Stromal cell of bone marrow (primary cell): ENCODE measurements around the gene NIPBL.
"Not testable (repeated sequence)": the region's sequence is repeated elsewhere in the genome, so short reads cannot be mapped to it uniquely, and the experiment has no call there.

Experiments
- DNase-seq: peaks from one replicate; pipeline ENCODE4 v3.0.0-alpha.2; 2012; ENCODE audit warnings: low read depth

Gene NIPBL

GRCh38 chr5:36904677-36905076 lies 28.1 kb downstream of the NIPBL start:
- DNase-seq = no peak

GRCh38 chr5:36908544-36909260 lies 32.1 kb downstream of the NIPBL start:
- no peak for DNase-seq

- DNase-seq = no peak
Observed at GRCh38 chr5:36915653-36916052, 39.1 kb downstream of the NIPBL start.

GRCh38 chr5:36916614-36917013 lies 40.0 kb downstream of the NIPBL start:
- not testable (repeated sequence) for DNase-seq

GRCh38 chr5:36917358-36917757 lies 40.8 kb downstream of the NIPBL start:
- not testable (repeated sequence) for DNase-seq

- DNase-seq = no peak
Observed at GRCh38 chr5:36919238-36919637, 42.7 kb downstream of the NIPBL start.

- DNase-seq = no peak
Observed at GRCh38 chr5:36919650-36920049, 43.1 kb downstream of the NIPBL start.

- DNase-seq = peak; percentile 61
Observed at GRCh38 chr5:36928947-36929346, 52.4 kb downstream of the NIPBL start.

GRCh38 chr5:36929438-36929837 lies 52.9 kb downstream of the NIPBL start:
- DNase-seq = no peak

GRCh38 chr5:36932056-36932455 lies 55.5 kb downstream of the NIPBL start:
- no peak for DNase-seq

- DNase-seq = no peak
Observed at GRCh38 chr5:36932699-36933098, 56.1 kb downstream of the NIPBL start.

GRCh38 chr5:36934740-36935356 lies 58.3 kb downstream of the NIPBL start:
- DNase-seq = no peak

- DNase-seq = no peak
Observed at GRCh38 chr5:36935805-36936204, 59.2 kb downstream of the NIPBL start.

- DNase-seq = no peak
Observed at GRCh38 chr5:36936309-36936708, 59.7 kb downstream of the NIPBL start.

GRCh38 chr5:36938129-36938528 lies 61.6 kb downstream of the NIPBL start:
- DNase-seq = no peak

GRCh38 chr5:36939969-36940858 lies 63.6 kb downstream of the NIPBL start:
- DNase-seq = no peak

- no peak for DNase-seq
Observed at GRCh38 chr5:36943584-36943983, 67.0 kb downstream of the NIPBL start.

GRCh38 chr5:36944024-36944423 lies 67.5 kb downstream of the NIPBL start:
- DNase-seq = no peak

- peak; percentile 35 for DNase-seq
Observed at GRCh38 chr5:36944607-36945225, 68.1 kb downstream of the NIPBL start.

- no peak for DNase-seq
Observed at GRCh38 chr5:36945687-36946086, 69.1 kb downstream of the NIPBL start.

GRCh38 chr5:36946101-36946500 lies 69.5 kb downstream of the NIPBL start:
- no peak for DNase-seq

GRCh38 chr5:36948041-36948440 lies 71.5 kb downstream of the NIPBL start:
- no peak for DNase-seq
